ENCODE measurements around the gene C1QTNF2.

GRCh38 chr5:160375701-160376100 lies 5.3 kb upstream of the C1QTNF2 start:
- TF ChIP-seq CTCF (IDR thresholded peaks at IDR 0.05; ENCODE audit: poor library complexity, severe bottlenecking), result no peak
- TF ChIP-seq RAD21 (conservative IDR thresholded peaks at IDR 0.05), result no peak
- no peak for TF ChIP-seq REST (IDR thresholded peaks at IDR 0.05; ENCODE audit: borderline replicate concordance)
- no peak for TF ChIP-seq SMC3 (conservative IDR thresholded peaks at IDR 0.05; ENCODE audit: poor library complexity)
- TF ChIP-seq TAF1 (IDR thresholded peaks at IDR 0.05; ENCODE audit: low read depth), result no peak
- no peak for TF ChIP-seq EP300 (conservative IDR thresholded peaks at IDR 0.05; ENCODE audit: poor library complexity, severe bottlenecking)

Measured in neural cell (in vitro differentiated cells).